ENCODE results near the gene HS3ST3B1.

HS3ST3B1 gene

GRCh38 chr17:14297161-14297851 is 3.6 kb upstream of the HS3ST3B1 start:
- ChIA-PET POLR2A (no interaction called here), CTCF (interaction anchor here (1.9 kb wide), 1 partner anchor 11 kb away, joined by 4 read pairs; no protein-coding TSS in a partner anchor)
- no peak for TF ChIP-seq CTCF (IDR thresholded peaks at IDR 0.05; ENCODE audit: control extremely low read depth, extremely low read depth, low read depth, missing control alignments)
- no peak for DNase-seq (ENCODE audit: extremely low spot score)

- ChIA-PET CTCF (interaction anchor here (1.9 kb wide), 1 partner anchor 13 kb away, joined by 4 read pairs; no protein-coding TSS in a partner anchor), POLR2A (no interaction called here)
- no peak for TF ChIP-seq CTCF (IDR thresholded peaks at IDR 0.05; ENCODE audit: control extremely low read depth, extremely low read depth, low read depth, missing control alignments)
- no peak for DNase-seq (ENCODE audit: extremely low spot score)
Measured at GRCh38 chr17:14298221-14298946, 2.5 kb upstream of the HS3ST3B1 start.

GRCh38 chr17:14298947-14299279 is 2.0 kb upstream of the HS3ST3B1 start:
- POLR2A ChIA-PET, result no interaction called here
- TF ChIP-seq CTCF (IDR thresholded peaks at IDR 0.05; ENCODE audit: control extremely low read depth, extremely low read depth, low read depth, missing control alignments), result no peak
- DNase-seq (ENCODE audit: extremely low spot score), result no peak
- CTCF ChIA-PET, result no interaction called here

- TF ChIP-seq CTCF (IDR thresholded peaks at IDR 0.05; ENCODE audit: control extremely low read depth, extremely low read depth, low read depth, missing control alignments), result no peak
- CTCF ChIA-PET, result no interaction called here
- POLR2A ChIA-PET, result no interaction called here
- DNase-seq (ENCODE audit: extremely low spot score), result no peak
Measured at GRCh38 chr17:14299280-14300141, 1.4 kb upstream of the HS3ST3B1 start.

GRCh38 chr17:14301279-14302090 is 604 bp downstream of the HS3ST3B1 start:
- POLR2A ChIA-PET, result interaction anchor here (0.6 to 1.3 kb wide), 4 partner anchors 8 to 1258 kb away, joined by 3 to 4 read pairs (median 3); no protein-coding TSS in a partner anchor

More at GRCh38 chr17:14301279-14302090, 604 bp downstream of the HS3ST3B1 start:
- DNase-seq (ENCODE audit: extremely low spot score), result no peak
- no peak for TF ChIP-seq CTCF (IDR thresholded peaks at IDR 0.05; ENCODE audit: control extremely low read depth, extremely low read depth, low read depth, missing control alignments)
- CTCF ChIA-PET, result interaction anchor here (0.7 to 2.8 kb wide), 22 partner anchors 10 to 963 kb away, joined by 3 to 9 read pairs (median 4); no protein-coding TSS in a partner anchor
